Measurements from ENCODE around the gene NACC2.

DNA sequence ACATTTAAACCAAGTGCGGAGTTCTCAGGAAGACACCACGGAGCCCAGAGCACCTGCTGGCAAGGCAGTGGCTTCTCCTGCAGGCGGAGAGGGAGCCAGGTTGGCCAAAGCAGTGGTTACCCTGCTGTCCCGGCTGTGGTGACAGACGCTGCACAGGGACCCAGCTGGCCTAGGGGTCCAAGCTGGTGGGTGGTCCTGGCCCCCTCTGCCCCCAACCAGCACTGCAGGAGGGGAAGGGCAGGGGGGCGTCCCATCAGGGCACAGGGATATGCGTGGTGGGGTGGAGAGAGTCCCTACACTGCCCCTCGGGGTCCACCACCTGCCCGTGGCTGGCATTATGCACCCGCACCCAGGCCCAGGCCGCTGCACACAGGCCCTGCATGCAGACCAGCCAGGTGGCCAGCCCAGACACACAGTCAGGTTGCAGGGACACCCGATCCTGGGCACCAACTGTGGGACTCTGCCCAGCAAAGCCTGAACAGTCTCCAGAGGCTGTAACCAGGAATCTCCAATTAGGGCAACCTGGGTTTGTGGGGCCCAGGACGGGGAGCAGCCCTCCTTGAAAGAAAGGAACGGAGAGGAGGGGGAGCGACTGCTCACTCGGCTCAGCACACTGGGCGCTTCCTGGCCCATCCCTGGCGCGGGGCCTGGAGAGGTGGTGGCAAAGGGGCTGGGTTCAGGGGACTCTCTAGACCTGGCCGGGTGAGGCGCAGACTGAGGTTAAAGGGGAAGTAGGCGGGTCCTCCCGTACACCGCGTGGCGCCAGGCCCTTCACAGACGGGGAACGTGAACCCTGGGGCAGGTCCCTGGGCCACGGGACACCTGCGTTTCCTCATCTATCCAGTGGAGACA is 46.3 kb downstream of the NACC2 start:
- TF ChIP-seq, protein P1, sequence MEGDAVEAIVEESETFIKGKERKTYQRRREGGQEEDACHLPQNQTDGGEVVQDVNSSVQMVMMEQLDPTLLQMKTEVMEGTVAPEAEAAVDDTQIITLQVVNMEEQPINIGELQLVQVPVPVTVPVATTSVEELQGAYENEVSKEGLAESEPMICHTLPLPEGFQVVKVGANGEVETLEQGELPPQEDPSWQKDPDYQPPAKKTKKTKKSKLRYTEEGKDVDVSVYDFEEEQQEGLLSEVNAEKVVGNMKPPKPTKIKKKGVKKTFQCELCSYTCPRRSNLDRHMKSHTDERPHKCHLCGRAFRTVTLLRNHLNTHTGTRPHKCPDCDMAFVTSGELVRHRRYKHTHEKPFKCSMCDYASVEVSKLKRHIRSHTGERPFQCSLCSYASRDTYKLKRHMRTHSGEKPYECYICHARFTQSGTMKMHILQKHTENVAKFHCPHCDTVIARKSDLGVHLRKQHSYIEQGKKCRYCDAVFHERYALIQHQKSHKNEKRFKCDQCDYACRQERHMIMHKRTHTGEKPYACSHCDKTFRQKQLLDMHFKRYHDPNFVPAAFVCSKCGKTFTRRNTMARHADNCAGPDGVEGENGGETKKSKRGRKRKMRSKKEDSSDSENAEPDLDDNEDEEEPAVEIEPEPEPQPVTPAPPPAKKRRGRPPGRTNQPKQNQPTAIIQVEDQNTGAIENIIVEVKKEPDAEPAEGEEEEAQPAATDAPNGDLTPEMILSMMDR (IDR thresholded peaks at IDR 0.05), result no peak
- TF ChIP-seq POLR2A (IDR thresholded peaks at IDR 0.05), result no peak
